Islet of Langerhans (tissue), 1 donor: ENCODE results near the gene ADH1A.
"Not testable (repeated sequence)": the region's sequence is repeated elsewhere in the genome, so short reads cannot be mapped to it uniquely, and the experiment has no call there.

ENCODE experiments used
- FAIRE-seq: peaks from one replicate; lab custom pipeline; 2011; peaks lifted over from hg19 to GRCh38; lab: Jason Lieb, UNC

The ADH1A gene

DNA sequence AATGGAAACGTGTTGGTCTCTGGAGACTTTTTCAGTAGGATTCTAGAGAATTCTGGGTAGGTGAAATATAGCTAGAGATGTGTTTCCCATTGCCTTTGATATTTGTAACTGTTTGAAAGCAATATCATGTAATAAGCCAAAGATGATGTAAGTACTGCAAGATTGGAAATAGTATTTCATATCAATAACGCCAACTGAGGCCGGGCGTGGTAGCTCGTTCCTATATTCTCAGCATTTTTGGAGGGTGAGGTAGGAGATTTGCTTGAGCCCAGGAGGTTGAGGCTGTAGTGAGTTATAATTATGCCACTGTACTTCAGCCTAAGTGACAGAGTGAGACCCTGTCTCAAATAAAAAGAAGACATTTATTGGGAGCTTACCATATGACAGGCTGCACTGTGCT is 9.5 kb downstream of the ADH1A start:
- FAIRE-seq, result no peak

DNA sequence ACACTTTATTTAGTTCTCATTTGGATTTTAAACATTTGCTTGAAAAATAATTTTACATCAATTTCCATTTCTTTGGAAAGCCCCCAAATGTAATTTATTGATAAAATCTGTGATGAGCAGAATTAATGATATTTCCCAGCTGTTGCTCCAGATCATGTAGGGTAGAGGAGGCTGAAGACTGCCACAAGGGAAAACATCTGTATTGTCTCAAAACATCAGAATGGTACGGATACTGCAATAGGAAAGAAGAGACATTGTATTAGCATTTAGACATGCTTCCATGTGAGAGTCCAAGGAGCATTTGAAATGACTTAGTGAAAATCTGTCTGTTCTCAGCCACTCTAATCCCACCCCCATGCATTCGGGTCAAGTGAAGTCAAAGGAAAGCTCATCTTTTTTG is 14.4 kb downstream of the ADH1A start:
- FAIRE-seq, result no peak

DNA sequence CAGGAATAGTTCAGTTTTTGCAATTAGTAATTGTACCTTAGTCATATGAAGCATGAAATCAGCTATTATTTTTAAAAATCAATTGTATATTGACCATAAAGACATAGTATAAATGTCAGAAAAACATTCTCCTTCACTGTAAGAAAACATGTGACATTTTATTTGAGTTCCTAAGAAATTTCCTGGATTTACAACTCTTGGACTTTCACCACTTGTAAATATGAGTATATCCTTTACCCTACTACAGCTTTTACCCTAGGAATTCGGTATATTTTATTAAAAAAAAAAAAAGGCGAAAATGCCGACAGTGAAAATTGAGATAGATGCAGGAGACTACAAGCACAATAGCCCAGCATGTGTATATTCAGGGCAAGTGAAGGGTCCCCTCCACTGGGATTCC is 14.9 kb downstream of the ADH1A start:
- no peak for FAIRE-seq

DNA sequence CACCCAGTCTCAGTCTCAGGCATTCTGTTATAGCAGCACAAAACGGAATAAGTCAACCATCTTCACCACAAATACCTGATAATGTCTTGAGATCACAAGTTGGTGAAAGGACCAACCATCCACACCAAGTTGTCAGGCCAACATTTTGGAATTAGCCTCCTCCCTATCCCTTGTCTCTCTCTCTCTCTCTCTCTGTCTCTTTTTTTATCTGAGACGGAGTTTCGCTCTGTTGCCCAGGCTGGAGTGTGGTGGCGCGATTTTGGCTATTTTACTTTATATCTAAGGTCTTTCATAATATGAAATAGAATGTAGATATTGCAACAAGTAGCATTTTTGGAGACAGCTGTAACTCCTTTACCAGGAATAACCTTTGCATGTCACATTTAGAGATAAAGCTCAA is 15.7 kb downstream of the ADH1A start:
- no peak for FAIRE-seq

DNA sequence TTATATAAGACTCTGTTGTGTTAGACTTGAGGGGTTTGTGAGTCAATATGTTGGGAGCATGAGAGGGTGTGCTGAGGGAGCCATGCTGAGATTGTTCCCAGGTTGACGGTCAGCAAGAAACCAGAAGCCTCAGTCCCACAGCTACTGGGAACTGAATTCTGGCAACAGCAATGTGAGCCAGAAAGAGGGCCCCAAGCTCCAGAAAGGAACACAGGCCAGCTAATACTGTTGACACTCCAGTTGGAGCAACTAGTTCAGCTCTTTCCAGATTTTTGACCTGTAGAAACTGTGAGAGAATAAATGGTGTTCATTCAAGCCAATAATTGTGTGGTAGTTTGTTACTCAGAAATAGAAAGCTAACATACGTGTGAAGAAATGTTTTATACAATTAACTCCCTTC is 17.1 kb downstream of the ADH1A start:
- FAIRE-seq, result no peak

DNA sequence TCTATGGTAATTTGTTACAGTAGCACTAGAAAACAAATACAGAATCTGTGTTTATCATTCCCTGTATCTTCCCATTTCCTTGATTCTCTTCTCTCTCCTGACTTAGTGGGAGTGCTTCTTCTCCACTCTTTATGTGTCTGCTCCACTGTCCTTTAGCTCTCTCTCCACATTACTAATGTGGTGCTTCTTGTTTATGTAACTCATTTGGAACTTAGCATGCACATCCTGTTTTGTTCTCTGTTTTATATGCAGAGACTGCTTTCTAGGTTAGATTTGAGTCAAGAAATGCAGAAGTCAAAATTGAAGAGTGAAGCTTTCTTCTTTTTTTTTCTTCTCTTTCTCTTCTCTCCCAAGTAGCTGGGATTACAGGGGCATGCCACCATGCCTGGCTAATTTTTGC is 25.9 kb downstream of the ADH1A start:
- no peak for FAIRE-seq

DNA sequence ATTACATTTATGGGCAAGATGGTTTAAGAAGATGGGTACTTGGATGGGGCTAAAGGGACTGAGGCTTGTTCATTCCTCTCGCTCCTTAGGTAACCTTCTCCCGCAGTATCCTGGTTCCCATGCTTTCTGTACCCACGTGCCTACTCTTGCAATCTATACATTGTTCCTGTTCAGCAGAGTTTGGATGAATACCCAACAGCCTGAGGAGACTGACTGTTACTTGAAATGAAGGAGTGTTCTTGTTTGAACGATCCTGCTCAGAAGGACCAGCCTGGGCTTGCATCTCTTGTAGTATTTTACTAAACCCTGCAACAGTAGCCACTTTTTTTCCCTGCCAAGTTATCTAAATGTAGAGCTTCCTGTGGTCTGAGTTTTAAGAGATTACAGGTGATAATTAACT is 38.0 kb downstream of the ADH1A start:
- FAIRE-seq, result no peak

DNA sequence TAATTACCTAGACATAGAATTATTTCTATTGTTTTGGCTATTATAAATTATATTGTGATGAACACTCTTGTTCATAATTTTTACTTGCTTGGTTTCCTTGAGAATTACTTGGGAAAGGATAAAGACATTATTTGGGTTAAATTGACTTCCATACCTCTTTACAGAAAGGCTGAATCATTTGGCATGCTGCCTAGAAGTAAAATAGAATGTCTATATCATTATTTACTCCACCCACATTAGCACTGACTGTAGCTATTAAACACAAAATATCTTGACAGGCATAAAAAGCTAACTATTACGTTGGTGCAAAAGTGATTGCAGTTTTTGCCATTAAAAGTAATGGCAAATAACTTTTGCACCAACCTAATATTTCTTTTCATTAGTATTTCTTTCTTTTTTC is 42.1 kb downstream of the ADH1A start:
- FAIRE-seq, result no peak

DNA sequence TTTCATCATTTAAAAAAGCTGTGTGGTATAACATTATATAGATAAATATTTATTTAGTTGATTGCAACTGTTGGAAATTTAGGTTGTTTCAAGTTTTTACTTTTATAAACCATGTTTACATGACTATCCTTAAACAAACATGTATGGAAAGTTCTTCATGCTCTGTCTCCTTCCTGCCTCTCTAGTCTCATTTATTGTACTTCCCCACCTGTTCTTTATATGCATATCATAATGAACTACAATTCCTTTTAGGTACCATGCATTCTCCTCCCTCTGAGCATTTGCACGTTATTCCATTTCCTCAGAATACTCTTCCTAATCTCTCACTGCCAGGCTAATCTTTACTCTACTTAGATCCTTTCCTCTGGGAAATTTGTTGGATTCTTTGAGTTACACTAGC is 54.8 kb downstream of the ADH1A start:
- no peak for FAIRE-seq

DNA sequence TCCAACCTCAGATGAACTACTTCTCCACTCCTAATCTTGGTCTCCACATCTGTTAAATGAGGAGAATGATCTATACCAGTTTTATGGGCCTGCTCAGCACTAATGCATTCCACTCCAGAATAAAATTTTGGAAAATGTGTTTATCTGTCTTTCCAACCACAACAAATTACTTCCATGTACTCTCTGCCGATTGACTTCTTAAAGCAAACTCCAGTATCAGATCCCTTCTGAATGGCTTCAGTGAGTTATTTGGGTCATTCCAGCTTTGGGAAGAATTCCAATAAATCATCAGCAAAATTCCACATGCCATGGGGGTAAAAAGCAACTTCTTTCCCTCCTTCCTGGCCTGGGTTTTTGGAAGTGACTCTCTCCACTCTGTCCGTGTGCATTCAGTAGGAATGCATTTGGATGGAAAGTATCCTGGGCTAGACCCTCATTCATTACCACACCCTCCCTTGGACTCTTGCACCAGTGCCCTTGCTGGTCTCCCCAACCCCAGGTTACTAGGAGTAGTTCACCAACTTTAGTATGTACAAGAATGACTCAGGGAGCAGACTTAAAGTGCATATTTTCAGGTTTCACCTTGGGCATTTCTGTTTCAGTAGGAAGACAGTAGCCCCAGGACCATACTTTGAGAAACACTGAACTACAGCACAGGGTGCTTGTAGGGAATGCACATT is 56.3 kb downstream of the ADH1A start:
- FAIRE-seq, result no peak

- not testable (repeated sequence) for FAIRE-seq
Observed at GRCh38 chr4:99233397-99233796, 57.4 kb downstream of the ADH1A start.

- FAIRE-seq, result not testable (repeated sequence)
Observed at GRCh38 chr4:99228706-99229105, 62.1 kb downstream of the ADH1A start.

DNA sequence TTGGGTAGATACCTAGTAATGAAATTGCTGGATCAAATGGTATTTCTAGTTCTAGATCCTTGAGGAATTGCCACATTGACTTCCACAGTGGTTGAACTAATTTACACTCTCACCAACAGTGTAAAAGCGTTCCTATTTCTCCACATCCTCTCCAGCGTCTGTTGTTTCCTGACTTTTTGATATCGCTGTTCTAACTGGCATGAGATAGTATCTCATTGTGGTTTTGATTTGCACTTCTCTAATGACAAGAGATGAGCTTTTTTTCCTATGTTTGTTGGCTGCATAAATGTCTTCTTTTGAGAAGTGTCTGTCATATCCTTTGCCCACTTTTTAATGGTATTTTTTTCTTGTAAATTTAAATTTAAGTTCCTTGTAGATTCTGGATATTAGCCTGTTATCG is 63.1 kb downstream of the ADH1A start:
- not testable (repeated sequence) for FAIRE-seq
